Measurements from ENCODE around the gene HUNK.

HUNK gene

GRCh38 chr21:31987696-31988095 lies 114.9 kb downstream of the HUNK start:
- no peaks in the 10 kb centered on the region for H3K36me3 ChIP-seq (replicated peaks; ENCODE audit: insufficient read depth, low read length)
- no peaks in the 10 kb centered on the region for H3F3A ChIP-seq (ENCODE audit: insufficient read depth, low read length)

GRCh38 chr21:31988492-31989290 lies 115.9 kb downstream of the HUNK start:
- H3K9me2 ChIP-seq (replicated peaks; ENCODE audit: insufficient read depth, low read length), result no peaks in the 10 kb centered on the region
- no peaks in the 10 kb centered on the region for H3K79me2 ChIP-seq (ENCODE audit: low read length)
- no peak overlapping the region for H2AFZ ChIP-seq (ENCODE audit: low read length)
- no peaks in the 10 kb centered on the region for H3K4me1 ChIP-seq (ENCODE audit: low read length)
- no peaks in the 10 kb centered on the region for H3K9me3 ChIP-seq (replicated peaks; ENCODE audit: insufficient read depth, low read length)
- TF ChIP-seq EZH2 (optimal IDR thresholded peaks at IDR 0.05; ENCODE audit: low read depth, low read length) (no peak), EZH2phosphoT487 (IDR thresholded peaks at IDR 0.05; ENCODE audit: low read length) (no peak), CTCF (IDR thresholded peaks at IDR 0.05; ENCODE audit: low read length) (no peak)
- H3K9ac ChIP-seq (ENCODE audit: low read length), result no peak overlapping the region
- no peaks in the 10 kb centered on the region for H3F3A ChIP-seq (ENCODE audit: insufficient read depth, low read length)
- no peak for DNase-seq
- H3K4me2 ChIP-seq (ENCODE audit: low read depth, low read length), result no peak overlapping the region
- no peak overlapping the region for H3K4me3 ChIP-seq (ENCODE audit: low read length)
- no peaks in the 10 kb centered on the region for H3K27me3 ChIP-seq (replicated peaks; ENCODE audit: insufficient read depth, low read length)
- H3K27ac ChIP-seq (ENCODE audit: low read length), result no peak overlapping the region
- H3K36me3 ChIP-seq (replicated peaks; ENCODE audit: insufficient read depth, low read length), result no peaks in the 10 kb centered on the region
- H4K20me1 ChIP-seq (ENCODE audit: insufficient read depth, low read length), result no peaks in the 10 kb centered on the region

More at GRCh38 chr21:31987696-31988095, 114.9 kb downstream of the HUNK start:
- Histone ChIP-seq H3K79me2 (ENCODE audit: low read length) (no peaks in the 10 kb centered on the region), H3K4me2 (ENCODE audit: low read depth, low read length) (no peak overlapping the region), H3K9me3 (replicated peaks; ENCODE audit: insufficient read depth, low read length) (no peaks in the 10 kb centered on the region), H3K9me2 (replicated peaks; ENCODE audit: insufficient read depth, low read length) (no peaks in the 10 kb centered on the region), H3K27ac (ENCODE audit: low read length) (no peak overlapping the region), H3K27me3 (replicated peaks; ENCODE audit: insufficient read depth, low read length) (no peaks in the 10 kb centered on the region), H2AFZ (ENCODE audit: low read length) (no peak overlapping the region), H3K4me1 (ENCODE audit: low read length) (no peaks in the 10 kb centered on the region), H4K20me1 (ENCODE audit: insufficient read depth, low read length) (no peaks in the 10 kb centered on the region), H3K4me3 (ENCODE audit: low read length) (no peak overlapping the region), H3K9ac (ENCODE audit: low read length) (no peak overlapping the region)
- TF ChIP-seq EZH2phosphoT487 (IDR thresholded peaks at IDR 0.05; ENCODE audit: low read length), result no peak
- TF ChIP-seq EZH2 (optimal IDR thresholded peaks at IDR 0.05; ENCODE audit: low read depth, low read length), result no peak
- TF ChIP-seq CTCF (IDR thresholded peaks at IDR 0.05; ENCODE audit: low read length), result no peak
- DNase-seq, result no peak

GRCh38 chr21:31991356-31992331 lies 118.8 kb downstream of the HUNK start:
- TF ChIP-seq EZH2phosphoT487 (IDR thresholded peaks at IDR 0.05; ENCODE audit: low read length), result no peak
- TF ChIP-seq EZH2 (optimal IDR thresholded peaks at IDR 0.05; ENCODE audit: low read depth, low read length), result no peak
- TF ChIP-seq CTCF (IDR thresholded peaks at IDR 0.05; ENCODE audit: low read length), result no peak
- H3K4me3 ChIP-seq (ENCODE audit: low read length), result no peak overlapping the region
- H3K79me2 ChIP-seq (ENCODE audit: low read length), result no peaks in the 10 kb centered on the region
- H3K4me2 ChIP-seq (ENCODE audit: low read depth, low read length), result no peak overlapping the region
- no peaks in the 10 kb centered on the region for H3K36me3 ChIP-seq (replicated peaks; ENCODE audit: insufficient read depth, low read length)
- H3K9ac ChIP-seq (ENCODE audit: low read length), result no peak overlapping the region
- no peaks in the 10 kb centered on the region for H3K4me1 ChIP-seq (ENCODE audit: low read length)
- H3K9me3 ChIP-seq (replicated peaks; ENCODE audit: insufficient read depth, low read length), result no peaks in the 10 kb centered on the region
- no peaks in the 10 kb centered on the region for H4K20me1 ChIP-seq (ENCODE audit: insufficient read depth, low read length)
- H3F3A ChIP-seq (ENCODE audit: insufficient read depth, low read length), result no peaks in the 10 kb centered on the region
- no peaks in the 10 kb centered on the region for H3K9me2 ChIP-seq (replicated peaks; ENCODE audit: insufficient read depth, low read length)
- no peak for DNase-seq
- H2AFZ ChIP-seq (ENCODE audit: low read length), result no peak overlapping the region
- H3K27ac ChIP-seq (ENCODE audit: low read length), result no peak overlapping the region
- no peaks in the 10 kb centered on the region for H3K27me3 ChIP-seq (replicated peaks; ENCODE audit: insufficient read depth, low read length)

All from MM.1S (cell line).